ENCODE results near the gene NOL7. TPM values are rescaled to one million over a fixed set of nuclear protein-coding genes. Genes with fewer than 3 reads are reported as not detected.

NOL7 gene
- total RNA-seq (10 to 100 TPM; 46.9 to 62.3 (median 59.3) TPM), total RNA-seq (53.1 to 212 (median 68.6) reads per million in 29 experiments)
- total RNA-seq (2013): 59.8 TPM

- H3K4me1 Mint-ChIP-seq: peaks cover 42 to 49% (median 45%) of the 10 kb centered on the region in 3 donors
- peaks cover 0 to 36% of the 10 kb centered on the region in 2 donors for H3K36me3 ChIP-seq (ENCODE audit: control insufficient read depth in 2 of 2, extremely low read depth in 1 of 2, insufficient read depth in 1 of 2, low read length in 1 of 2)
- H3K4me1 ChIP-seq (ENCODE audit: control insufficient read depth in 1 of 2, extremely low read depth in 1 of 2, insufficient read depth in 2 of 2, low read length in 2 of 2): peaks cover 12 to 22% of the 10 kb centered on the region in 2 experiments
- H3K27me3 ChIP-seq (replicated peaks in 1 of 2; ENCODE audit: control insufficient read depth in 2 of 2, extremely low read depth in 1 of 2, insufficient read depth in 2 of 2, low read length in 1 of 2): no peaks in the 10 kb centered on the region
- ATAC-seq (replicated peaks in 1 of 4) (peak; percentile 91 to 94 (median 93)), DNase-seq (peak; percentile 94 to 100 (median 98))
- no peaks in the 10 kb centered on the region for H3K9me3 ChIP-seq
- peak within 1 kb of the TSS; percentile 95 to 96 for H3K27ac Mint-ChIP-seq
- H3K27ac ChIP-seq (ENCODE audit: low read length): peak within 1 kb of the TSS; percentile 75
- ChIA-PET CTCF (interaction anchor here (0.6 to 4.9 kb wide), 24 partner anchors 10 to 452 kb away, joined by 3 to 40 read pairs (median 4); partner anchors contain the start of genes RANBP9 (in 1 of the 2), SIRT5 (in 1 of the 2) and TBC1D7 (in 1 of the 2)), POLR2A (interaction anchor here (0.5 to 1.9 kb wide), 14 partner anchors 9 to 338 kb away, joined by 3 to 10 read pairs (median 4); partner anchors contain the start of genes MCUR1 (in 1 of the 2), SIRT5 (in 1 of the 2) and TBC1D7 (in 1 of the 2))
- H3K4me3 Mint-ChIP-seq: peak within 1 kb of the TSS; percentile 91 to 99 (median 91)
- peak within 1 kb of the TSS; percentile 75 to 88 for H3K4me3 ChIP-seq (ENCODE audit: control insufficient read depth in 1 of 2, extremely low read depth in 1 of 2, low read length in 1 of 2)
- no peaks in the 10 kb centered on the region for H3K27me3 Mint-ChIP-seq
- under 1% methylated on average over 65 of the region's 85 CpGs for WGBS (ENCODE audit: insufficient coverage)
- no peaks in the 10 kb centered on the region for H3K9me3 Mint-ChIP-seq
- peaks cover 16% of the 10 kb centered on the region for H3K36me3 Mint-ChIP-seq
These were observed at the start of gene NOL7 for GRCh38 chr6:13614926-13615791. TSS of gene NOL7 (plus strand) at chr6:13615335. CDS start at chr6:13615359, 24 bp downstream.

GRCh38 chr6:13565921-13566320 is 49.2 kb upstream of the NOL7 start:
- 80% methylated on average over 1 of the region's 4 CpGs for WGBS (ENCODE audit: insufficient coverage)

GRCh38 chr6:13566500-13566899 is 48.6 kb upstream of the NOL7 start:
- Mint-ChIP-seq H3K27me3 (peaks cover 0 to 5% of the 10 kb centered on the region in 2 donors), H3K27ac (no peak overlapping the region), H3K4me1 (no peaks in the 10 kb centered on the region), H3K36me3 (no peaks in the 10 kb centered on the region), H3K9me3 (no peaks in the 10 kb centered on the region), H3K4me3 (no peak overlapping the region)
- no peak for DNase-seq
- Histone ChIP-seq H3K9me3 (no peaks in the 10 kb centered on the region), H3K36me3 (ENCODE audit: control insufficient read depth in 2 of 2, extremely low read depth in 1 of 2, insufficient read depth in 1 of 2, low read length in 1 of 2) (no peaks in the 10 kb centered on the region), H3K27ac (ENCODE audit: low read length) (no peak overlapping the region), H3K27me3 (replicated peaks in 1 of 2; ENCODE audit: control insufficient read depth in 2 of 2, extremely low read depth in 1 of 2, insufficient read depth in 2 of 2, low read length in 1 of 2) (peaks cover 0 to 6% of the 10 kb centered on the region in 2 experiments), H3K4me1 (ENCODE audit: control insufficient read depth in 1 of 2, extremely low read depth in 1 of 2, insufficient read depth in 2 of 2, low read length in 2 of 2) (no peaks in the 10 kb centered on the region), H3K4me3 (ENCODE audit: control insufficient read depth in 1 of 2, extremely low read depth in 1 of 2, low read length in 1 of 2) (no peak overlapping the region)
- ChIA-PET POLR2A (no interaction called here), CTCF (no interaction called here)
- 100% methylated on average over 2 of the region's 3 CpGs for WGBS (ENCODE audit: insufficient coverage)
- no peak for ATAC-seq (replicated peaks in 1 of 4)

More at GRCh38 chr6:13565921-13566320, 49.2 kb upstream of the NOL7 start:
- Mint-ChIP-seq H3K27me3 (peaks cover 0 to 5% of the 10 kb centered on the region in 2 donors), H3K4me3 (no peak overlapping the region), H3K4me1 (no peaks in the 10 kb centered on the region), H3K36me3 (no peaks in the 10 kb centered on the region), H3K27ac (no peak overlapping the region), H3K9me3 (no peaks in the 10 kb centered on the region)
- ATAC-seq (replicated peaks in 1 of 4) (no peak), DNase-seq (no peak)
- no peaks in the 10 kb centered on the region for H3K36me3 ChIP-seq (ENCODE audit: control insufficient read depth in 2 of 2, extremely low read depth in 1 of 2, insufficient read depth in 1 of 2, low read length in 1 of 2)
- H3K4me3 ChIP-seq (ENCODE audit: control insufficient read depth in 1 of 2, extremely low read depth in 1 of 2, low read length in 1 of 2): no peak overlapping the region
- ChIA-PET CTCF (interaction anchor here in 1 of 2 donors (0.6 kb wide), 1 partner anchor 20 kb away, joined by 4 read pairs; no protein-coding TSS in a partner anchor), POLR2A (interaction anchor here in 1 of 2 donors (0.7 kb wide), 1 partner anchor 96 kb away, joined by 3 read pairs; no protein-coding TSS in a partner anchor)
- no peak overlapping the region for H3K27ac ChIP-seq (ENCODE audit: low read length)
- H3K9me3 ChIP-seq: no peaks in the 10 kb centered on the region
- H3K4me1 ChIP-seq (ENCODE audit: control insufficient read depth in 1 of 2, extremely low read depth in 1 of 2, insufficient read depth in 2 of 2, low read length in 2 of 2): no peaks in the 10 kb centered on the region
- peaks cover 0 to 10% of the 10 kb centered on the region in 2 experiments for H3K27me3 ChIP-seq (replicated peaks in 1 of 2; ENCODE audit: control insufficient read depth in 2 of 2, extremely low read depth in 1 of 2, insufficient read depth in 2 of 2, low read length in 1 of 2)

- no peak overlapping the region for H3K27ac Mint-ChIP-seq
- POLR2A ChIA-PET: no interaction called here
These were observed 46.2 kb upstream of the NOL7 start for GRCh38 chr6:13568970-13569369.

DNA sequence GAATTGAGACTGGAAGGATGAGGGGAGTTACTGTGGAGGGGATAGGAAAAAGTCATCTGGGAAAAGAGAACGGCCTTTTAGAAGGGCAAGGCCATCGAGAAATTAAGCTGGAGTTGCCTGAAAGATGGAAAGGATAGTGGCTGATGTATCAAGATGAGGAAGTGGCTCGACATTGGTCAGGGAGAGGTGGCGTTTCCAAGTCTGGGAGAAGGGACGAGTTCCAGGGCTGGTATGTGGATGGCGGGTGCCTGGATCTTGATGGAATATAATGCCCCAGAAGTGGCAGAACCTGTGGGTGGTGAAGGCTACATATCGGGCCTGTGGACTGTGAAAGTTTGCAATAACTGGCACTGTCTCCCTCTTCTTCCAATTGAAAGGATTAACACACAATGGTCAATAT is 42.9 kb upstream of the NOL7 start:
- Mint-ChIP-seq H3K36me3 (no peaks in the 10 kb centered on the region), H3K4me1 (peaks cover 22 to 29% (median 25%) of the 10 kb centered on the region in 3 donors), H3K4me3 (peak overlapping the region in 1 of 3 donors; percentile 14), H3K27me3 (no peaks in the 10 kb centered on the region), H3K9me3 (no peaks in the 10 kb centered on the region), H3K27ac (peak overlapping the region in 1 of 2 donors; percentile 41)
- no peak overlapping the region for H3K27ac ChIP-seq (ENCODE audit: low read length)
- no peaks in the 10 kb centered on the region for H3K27me3 ChIP-seq (replicated peaks in 1 of 2; ENCODE audit: control insufficient read depth in 2 of 2, extremely low read depth in 1 of 2, insufficient read depth in 2 of 2, low read length in 1 of 2)
- ChIA-PET CTCF (interaction anchor here (0.7 to 1.5 kb wide), 5 partner anchors 10 to 244 kb away, joined by 3 to 7 read pairs (median 3); partner anchors contain the start of genes NOL7 (in 1 of the 2) and TBC1D7 (in 1 of the 2)), POLR2A (interaction anchor here in 1 of 2 donors (0.6 kb wide), 1 partner anchor 128 kb away, joined by 4 read pairs; no protein-coding TSS in a partner anchor)
- no peaks in the 10 kb centered on the region for H3K9me3 ChIP-seq
- WGBS (ENCODE audit: insufficient coverage): 98% methylated on average over 4 of the region's 7 CpGs
- H3K4me3 ChIP-seq (ENCODE audit: control insufficient read depth in 1 of 2, extremely low read depth in 1 of 2, low read length in 1 of 2): no peak overlapping the region
- DNase-seq (no peak), ATAC-seq (replicated peaks in 1 of 4) (no peak)
- H3K4me1 ChIP-seq (ENCODE audit: control insufficient read depth in 1 of 2, extremely low read depth in 1 of 2, insufficient read depth in 2 of 2, low read length in 2 of 2): peaks cover 4 to 18% of the 10 kb centered on the region in 2 experiments
- H3K36me3 ChIP-seq (ENCODE audit: control insufficient read depth in 2 of 2, extremely low read depth in 1 of 2, insufficient read depth in 1 of 2, low read length in 1 of 2): no peaks in the 10 kb centered on the region

More at GRCh38 chr6:13568970-13569369, 46.2 kb upstream of the NOL7 start:
- H3K4me3 ChIP-seq (ENCODE audit: control insufficient read depth in 1 of 2, extremely low read depth in 1 of 2, low read length in 1 of 2): no peak overlapping the region
- CTCF ChIA-PET: no interaction called here
- H3K4me3 Mint-ChIP-seq: no peak overlapping the region
- H3K4me1 Mint-ChIP-seq: peaks cover 0 to 7% (median 4%) of the 10 kb centered on the region in 3 donors
- H3K36me3 ChIP-seq (ENCODE audit: control insufficient read depth in 2 of 2, extremely low read depth in 1 of 2, insufficient read depth in 1 of 2, low read length in 1 of 2): no peaks in the 10 kb centered on the region
- no CpG with 5 or more reads among the region's 5 CpGs for WGBS (ENCODE audit: insufficient coverage)
- H3K4me1 ChIP-seq (ENCODE audit: control insufficient read depth in 1 of 2, extremely low read depth in 1 of 2, insufficient read depth in 2 of 2, low read length in 2 of 2): peaks cover 3 to 8% of the 10 kb centered on the region in 2 experiments
- no peaks in the 10 kb centered on the region for H3K9me3 ChIP-seq
- no peak for ATAC-seq (replicated peaks in 1 of 4)
- H3K27ac ChIP-seq (ENCODE audit: low read length): no peak overlapping the region
- peaks cover 0 to 5% of the 10 kb centered on the region in 2 donors for H3K27me3 Mint-ChIP-seq
- DNase-seq: no peak
- no peaks in the 10 kb centered on the region for H3K36me3 Mint-ChIP-seq
- peaks cover 0 to 6% of the 10 kb centered on the region in 2 experiments for H3K27me3 ChIP-seq (replicated peaks in 1 of 2; ENCODE audit: control insufficient read depth in 2 of 2, extremely low read depth in 1 of 2, insufficient read depth in 2 of 2, low read length in 1 of 2)
- H3K9me3 Mint-ChIP-seq: no peaks in the 10 kb centered on the region
